SU-DHL-6 (cell line): ENCODE results near the gene EDA.

ENCODE experiments used
- CTCF ChIP-seq: fragments of 200-600 bp; sonication (generic); IDR thresholded peaks from one replicate; pipeline ENCODE4 v1.5.1; 2017; ENCODE audit warnings: antibody characterized with exemption, mild to moderate bottlenecking, low read length, moderate library complexity; ENCODE audit not compliant: insufficient read depth, poor library complexity, severe bottlenecking
- EZH2phosphoT487 ChIP-seq: fragments of 200-600 bp; sonication (generic), shearing (Covaris generic); conservative IDR thresholded peaks from 2 replicates; pipeline ENCODE4 v1.6.1; 2018; ENCODE audit warnings: mild to moderate bottlenecking, antibody characterized with exemption, low read length, moderate library complexity, mixed read lengths

GRCh38 chrX:69759921-69760625, 144.2 kb downstream of the EDA start:
- TF ChIP-seq CTCF (no peak), EZH2phosphoT487 (no peak)
